GM18868 (cell line): ENCODE data around the gene TARBP1.
"Not testable (repeated sequence)": the region's sequence is repeated elsewhere in the genome, so short reads cannot be mapped to it uniquely, and the experiment has no call there.

ENCODE experiments used
- ATAC-seq: cut with Tn5 transposase; IDR thresholded peaks from one replicate; pipeline ENCODE4 v1.9.1; 2021; ENCODE audit warnings: mild to moderate bottlenecking, moderate library complexity; ENCODE audit not compliant: unreplicated experiment

Gene TARBP1, protein sequence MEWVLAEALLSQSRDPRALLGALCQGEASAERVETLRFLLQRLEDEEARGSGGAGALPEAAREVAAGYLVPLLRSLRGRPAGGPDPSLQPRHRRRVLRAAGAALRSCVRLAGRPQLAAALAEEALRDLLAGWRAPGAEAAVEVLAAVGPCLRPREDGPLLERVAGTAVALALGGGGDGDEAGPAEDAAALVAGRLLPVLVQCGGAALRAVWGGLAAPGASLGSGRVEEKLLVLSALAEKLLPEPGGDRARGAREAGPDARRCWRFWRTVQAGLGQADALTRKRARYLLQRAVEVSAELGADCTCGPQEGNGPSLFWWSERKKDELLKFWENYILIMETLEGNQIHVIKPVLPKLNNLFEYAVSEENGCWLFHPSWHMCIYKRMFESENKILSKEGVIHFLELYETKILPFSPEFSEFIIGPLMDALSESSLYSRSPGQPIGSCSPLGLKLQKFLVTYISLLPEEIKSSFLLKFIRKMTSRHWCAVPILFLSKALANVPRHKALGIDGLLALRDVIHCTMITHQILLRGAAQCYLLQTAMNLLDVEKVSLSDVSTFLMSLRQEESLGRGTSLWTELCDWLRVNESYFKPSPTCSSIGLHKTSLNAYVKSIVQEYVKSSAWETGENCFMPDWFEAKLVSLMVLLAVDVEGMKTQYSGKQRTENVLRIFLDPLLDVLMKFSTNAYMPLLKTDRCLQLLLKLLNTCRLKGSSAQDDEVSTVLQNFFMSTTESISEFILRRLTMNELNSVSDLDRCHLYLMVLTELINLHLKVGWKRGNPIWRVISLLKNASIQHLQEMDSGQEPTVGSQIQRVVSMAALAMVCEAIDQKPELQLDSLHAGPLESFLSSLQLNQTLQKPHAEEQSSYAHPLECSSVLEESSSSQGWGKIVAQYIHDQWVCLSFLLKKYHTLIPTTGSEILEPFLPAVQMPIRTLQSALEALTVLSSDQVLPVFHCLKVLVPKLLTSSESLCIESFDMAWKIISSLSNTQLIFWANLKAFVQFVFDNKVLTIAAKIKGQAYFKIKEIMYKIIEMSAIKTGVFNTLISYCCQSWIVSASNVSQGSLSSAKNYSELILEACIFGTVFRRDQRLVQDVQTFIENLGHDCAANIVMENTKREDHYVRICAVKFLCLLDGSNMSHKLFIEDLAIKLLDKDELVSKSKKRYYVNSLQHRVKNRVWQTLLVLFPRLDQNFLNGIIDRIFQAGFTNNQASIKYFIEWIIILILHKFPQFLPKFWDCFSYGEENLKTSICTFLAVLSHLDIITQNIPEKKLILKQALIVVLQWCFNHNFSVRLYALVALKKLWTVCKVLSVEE (N-terminal part only)

DNA sequence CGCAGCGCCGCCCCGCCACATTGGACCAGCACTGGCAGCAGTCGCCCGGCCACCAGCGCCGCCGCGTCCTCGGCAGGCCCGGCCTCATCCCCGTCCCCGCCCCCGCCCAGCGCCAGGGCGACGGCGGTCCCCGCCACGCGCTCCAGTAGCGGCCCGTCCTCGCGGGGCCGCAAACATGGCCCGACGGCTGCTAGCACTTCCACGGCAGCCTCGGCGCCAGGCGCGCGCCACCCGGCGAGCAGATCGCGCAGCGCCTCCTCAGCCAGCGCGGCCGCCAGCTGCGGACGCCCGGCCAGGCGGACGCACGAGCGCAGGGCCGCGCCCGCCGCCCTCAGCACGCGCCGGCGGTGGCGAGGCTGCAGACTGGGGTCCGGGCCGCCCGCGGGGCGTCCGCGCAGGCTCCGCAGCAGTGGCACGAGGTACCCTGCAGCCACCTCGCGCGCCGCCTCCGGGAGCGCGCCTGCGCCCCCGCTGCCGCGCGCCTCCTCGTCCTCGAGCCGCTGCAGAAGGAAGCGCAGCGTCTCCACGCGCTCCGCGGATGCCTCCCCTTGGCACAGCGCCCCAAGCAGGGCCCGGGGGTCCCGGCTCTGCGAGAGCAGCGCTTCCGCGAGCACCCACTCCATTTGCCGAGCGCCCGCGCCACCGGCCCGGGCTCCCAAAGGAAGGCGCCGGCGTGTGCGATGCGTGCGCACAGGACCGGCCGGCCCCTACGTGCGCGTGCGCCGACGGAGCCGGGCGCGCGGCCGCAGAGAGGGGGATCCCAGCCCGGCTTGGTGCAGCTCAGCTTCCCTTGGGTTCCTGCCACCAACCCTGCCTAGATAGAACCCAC lies at the start of gene TARBP1:
Gene TARBP1 (minus strand): TSS at position 699 of the 829 bp plus-strand sequence. CDS start 76 bp downstream, at position 623.
- peak; percentile 69 for ATAC-seq

DNA sequence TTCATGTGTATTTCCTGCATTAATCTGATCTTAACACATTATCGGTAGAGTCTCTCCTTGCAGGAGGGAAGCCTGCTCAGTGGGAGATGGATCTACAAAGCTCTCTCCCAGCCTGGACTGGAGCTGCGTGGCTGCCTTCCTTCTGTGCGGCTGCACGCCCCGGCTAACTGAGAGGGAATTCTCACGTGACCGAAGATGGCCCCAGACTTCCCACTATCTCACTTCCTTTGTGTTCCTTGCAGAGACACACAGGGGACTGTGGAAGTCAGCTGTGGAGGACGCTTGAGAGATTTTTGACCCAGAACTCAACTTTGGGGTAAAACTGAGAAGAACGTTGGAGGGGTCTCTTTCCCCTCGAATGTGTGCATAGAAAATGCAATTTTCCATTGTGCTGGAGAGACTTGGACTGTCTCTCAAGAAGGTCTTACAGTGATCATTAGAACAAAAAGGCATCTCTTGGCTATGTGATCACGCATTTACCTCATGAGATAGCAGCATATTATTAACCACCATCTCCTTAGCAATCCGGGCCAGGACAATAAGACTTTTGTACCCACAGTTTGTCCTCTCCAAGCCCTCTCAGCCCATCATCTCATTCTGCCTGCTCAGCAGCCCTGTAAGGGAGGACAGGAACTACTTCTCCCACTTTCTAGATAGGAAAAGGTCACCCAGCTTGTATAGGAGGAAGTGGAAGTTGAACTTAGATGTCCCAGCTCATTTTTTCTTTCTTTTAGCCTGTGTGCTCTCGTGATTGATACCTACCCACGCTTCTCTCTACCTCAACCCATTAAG lies 49.3 kb upstream of the TARBP1 start:
- ATAC-seq: no peak

DNA sequence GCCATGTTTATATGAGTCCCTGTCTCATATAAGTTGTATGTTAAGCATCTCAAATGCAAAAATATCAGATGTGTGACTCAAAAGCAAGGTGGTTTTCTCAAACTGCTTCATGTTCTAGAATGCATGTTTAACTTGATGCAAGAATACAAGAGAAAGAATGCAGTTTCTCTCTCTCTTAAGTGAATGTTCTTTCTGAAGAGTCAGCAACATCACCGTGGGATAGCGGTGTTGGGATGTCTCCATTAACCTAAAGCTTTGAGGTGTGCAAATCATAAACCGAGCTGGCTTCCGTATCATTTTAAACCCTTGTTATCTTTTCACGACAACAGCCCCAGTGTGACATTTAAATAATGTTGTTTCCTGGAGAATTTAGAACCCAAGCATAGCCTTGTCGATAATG lies 48.4 kb upstream of the TARBP1 start:
- no peak for ATAC-seq

DNA sequence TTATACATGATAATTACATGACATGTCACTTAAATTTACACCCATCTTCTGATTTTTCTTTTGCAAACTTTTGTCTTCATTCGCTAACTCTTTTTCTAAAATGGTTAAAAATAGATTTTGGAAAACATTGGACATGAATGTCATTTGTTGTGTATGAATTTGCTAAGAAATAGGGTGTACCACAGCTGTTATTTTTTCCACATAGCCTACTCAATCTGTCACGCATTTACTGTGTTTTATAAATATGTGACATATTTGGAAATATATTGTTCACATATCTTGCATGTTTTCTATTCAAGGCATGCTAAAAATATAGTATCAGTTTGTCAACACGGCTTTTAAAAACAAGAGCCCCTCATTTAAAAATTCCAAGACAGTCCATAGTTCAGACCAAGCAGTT lies 47.9 kb upstream of the TARBP1 start:
- no peak for ATAC-seq

DNA sequence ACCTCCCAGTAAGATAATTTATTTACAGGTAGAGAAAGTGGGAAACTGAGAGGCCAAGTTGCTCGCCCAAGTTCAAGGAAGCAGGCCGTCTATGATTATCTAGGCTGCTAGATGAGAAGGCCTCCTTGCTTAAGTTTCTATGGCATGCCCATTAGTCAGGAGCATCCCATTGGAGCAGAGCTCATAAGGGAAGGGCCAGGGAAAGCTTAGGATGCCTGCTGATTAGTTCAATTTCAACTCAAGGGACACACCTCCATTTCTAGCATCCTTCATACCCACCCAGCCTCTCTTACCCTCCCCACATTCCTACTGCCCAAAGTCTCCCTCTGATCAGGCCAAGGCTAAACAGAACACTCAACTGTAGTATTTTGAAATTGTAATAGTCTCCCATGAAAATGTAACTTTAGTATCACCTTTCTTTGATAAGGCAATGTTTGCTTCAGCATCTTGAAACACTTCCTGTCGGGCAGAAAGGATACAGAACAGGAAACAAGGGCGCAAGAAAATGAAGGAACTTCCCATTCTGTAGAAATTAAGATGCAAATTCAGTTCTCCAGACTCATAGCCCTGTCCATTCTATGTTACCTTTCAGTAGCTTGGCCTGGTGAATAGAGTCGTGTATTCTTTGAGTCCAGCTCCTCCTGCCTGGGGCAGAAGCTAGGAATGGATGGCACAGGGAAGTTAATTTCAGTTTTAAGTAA lies 46.3 kb upstream of the TARBP1 start:
- no peak for ATAC-seq

DNA sequence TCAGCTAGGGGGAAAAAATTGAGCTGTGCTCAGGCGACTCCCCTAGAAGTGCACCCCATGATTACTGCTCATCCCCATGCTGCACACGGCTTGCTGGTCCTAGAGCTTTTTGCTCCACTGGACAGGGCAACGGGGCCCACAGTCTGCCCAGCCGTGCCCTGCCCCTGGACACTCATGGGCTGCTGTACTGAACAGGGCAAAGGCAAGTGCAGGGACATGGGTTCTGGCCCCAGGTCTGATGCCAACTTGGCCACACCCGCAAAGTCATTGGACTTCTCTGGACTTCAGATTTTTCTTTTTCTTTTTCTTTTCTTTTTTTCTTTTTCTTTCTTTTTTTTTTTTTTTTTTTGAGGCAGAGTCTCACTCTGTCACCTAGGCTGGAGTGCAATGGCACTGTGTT lies 42.9 kb upstream of the TARBP1 start:
- ATAC-seq: no peak

DNA sequence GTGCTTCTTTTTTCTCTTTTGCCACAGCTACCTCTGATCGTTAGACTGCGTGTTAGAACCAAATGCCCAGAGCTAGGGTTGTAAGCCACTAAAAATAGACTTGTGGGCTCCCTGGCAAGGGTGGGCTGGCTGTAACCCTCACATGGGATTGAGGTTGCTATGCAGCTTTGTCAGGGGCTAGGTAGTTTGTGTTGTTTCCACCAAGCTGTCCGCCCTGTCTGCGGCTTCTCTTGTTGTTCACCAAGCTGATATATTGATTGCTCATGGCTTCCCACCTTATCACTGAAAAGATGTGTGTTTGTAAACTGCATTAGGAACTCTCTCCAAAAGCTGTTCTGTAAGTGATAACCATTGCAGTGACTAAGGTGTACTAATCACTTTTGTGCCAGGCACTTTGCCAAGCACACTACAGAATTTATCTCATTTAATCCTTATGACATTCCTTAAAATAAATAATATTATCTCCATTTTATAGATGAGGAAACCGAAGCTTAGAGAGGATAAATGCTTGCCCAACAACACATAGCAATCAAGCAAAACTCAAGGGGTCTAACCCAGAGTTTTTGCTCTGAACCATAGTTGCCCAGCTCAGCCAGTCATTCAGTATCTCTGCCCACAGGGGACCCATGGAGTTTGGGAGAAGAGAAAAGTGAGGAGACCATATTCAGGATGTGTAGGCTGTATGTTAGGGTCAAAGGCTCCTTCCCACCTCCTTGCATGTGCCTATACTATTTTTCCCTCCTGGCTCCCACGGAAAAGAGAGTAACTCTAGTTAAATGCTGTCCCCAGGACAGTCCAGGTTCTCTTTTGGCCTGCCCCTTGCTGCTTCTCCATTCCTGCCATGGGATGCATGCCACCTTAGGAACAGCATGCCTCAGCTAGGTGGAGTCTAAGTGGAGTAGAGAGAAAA lies 42.2 kb upstream of the TARBP1 start:
- ATAC-seq: no peak

DNA sequence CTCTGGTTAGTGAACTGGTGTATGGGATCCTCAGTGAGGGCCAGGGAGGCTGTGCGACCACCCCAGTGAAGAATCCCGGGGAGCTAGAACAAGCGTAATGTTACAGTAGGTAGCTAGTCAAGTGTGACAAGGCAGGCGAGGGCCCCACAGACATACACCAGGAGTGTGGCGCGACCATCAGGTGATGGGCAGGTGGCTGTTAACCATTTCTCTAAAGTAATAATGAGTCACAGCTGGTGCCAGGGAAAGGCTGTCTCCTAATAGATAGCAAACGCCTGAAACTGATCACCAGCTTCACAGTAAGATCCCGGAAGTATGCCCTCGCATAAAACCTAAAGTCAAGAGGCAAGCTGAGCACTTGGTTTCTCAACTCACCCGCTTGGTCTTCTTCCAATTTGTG lies 40.5 kb upstream of the TARBP1 start:
- no peak for ATAC-seq

DNA sequence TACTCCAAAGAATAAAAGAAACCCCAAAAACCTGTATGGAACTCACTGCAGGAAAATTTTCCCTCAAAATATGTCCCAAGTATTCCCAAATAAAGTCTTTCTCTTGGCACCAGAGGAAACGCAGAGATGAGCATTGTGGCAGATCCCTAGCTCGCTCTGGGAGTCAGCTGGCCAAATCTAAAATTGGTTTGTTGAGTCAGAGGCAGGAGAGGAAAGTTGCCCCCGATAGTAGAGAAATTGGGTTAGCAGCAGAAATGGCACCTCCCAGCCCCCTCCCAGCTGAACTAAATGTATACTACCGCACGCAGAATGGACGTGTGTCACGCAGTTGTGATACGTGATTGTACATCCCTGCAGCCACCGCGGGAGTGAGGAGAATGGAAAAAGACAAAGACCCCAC lies 39.9 kb upstream of the TARBP1 start:
- ATAC-seq: no peak

DNA sequence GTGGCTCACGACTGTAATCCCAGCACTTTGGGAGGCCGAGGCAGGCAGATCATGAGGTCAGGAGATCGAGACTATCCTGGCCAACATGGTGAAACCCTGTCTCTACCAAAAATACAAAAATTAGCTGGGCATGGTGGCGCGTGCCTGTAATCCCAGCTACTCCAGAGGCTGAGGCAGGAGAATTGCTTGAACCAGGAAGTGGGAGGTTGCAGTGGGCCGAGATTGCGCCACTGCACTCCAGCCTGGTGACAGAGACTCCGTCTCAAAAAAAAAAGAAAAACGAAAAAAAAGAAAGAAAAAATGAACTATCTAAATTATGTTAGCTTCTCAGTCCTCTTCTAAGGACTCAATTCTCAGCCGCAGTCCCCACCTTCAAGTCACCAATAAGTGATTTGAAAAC lies 39.1 kb upstream of the TARBP1 start:
- not testable (repeated sequence) for ATAC-seq

DNA sequence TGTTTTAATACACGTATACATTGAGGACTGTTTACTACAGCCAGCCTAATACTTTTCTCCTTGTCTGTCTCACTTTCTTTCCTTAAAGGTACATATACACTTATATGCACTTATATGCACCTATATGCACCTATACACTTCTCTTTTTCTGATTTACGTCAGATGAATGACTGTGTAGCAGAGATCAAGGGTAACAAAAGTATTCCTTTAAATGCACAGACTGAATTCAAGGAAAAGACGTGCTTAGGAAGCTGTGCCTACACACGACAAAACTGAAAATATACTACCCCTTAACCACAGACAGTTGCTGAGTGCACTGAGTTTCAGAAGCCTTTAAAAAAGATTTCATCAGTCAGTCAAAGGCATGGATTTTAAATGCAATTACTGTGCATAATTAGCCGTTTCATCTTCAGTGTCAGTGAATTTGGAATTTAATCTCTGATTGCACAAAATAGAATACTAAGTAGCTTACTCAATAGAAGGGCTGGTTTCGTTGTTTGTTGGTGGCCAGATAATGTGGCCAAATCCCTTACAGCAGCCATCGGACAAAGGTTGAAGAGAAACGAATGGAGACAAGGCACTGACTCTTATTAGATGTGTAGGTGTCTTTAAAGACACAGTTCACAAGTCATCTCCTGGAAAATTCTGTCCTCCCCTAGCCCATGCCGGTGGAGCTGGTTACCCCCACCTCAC lies 38.3 kb upstream of the TARBP1 start:
- no peak for ATAC-seq

DNA sequence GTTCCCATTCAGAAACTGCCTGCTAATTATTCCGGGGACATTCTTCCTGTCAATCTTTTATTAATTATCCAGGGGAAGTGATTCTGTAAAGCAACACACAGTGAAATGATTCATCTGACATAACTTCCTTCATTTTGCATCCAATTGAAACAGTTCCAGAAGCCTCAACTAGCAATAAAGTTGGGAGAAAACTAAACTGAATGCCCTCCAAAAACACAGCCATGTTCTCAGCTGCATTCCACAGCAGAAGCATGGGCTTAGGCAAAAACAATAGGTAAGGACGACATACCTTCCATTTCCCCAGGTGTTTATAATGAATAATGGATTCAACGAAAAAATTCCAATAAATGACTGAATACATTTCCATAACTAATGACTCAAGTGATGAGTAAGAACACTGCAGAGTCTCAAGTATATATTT lies 36.9 kb upstream of the TARBP1 start:
- no peak for ATAC-seq

DNA sequence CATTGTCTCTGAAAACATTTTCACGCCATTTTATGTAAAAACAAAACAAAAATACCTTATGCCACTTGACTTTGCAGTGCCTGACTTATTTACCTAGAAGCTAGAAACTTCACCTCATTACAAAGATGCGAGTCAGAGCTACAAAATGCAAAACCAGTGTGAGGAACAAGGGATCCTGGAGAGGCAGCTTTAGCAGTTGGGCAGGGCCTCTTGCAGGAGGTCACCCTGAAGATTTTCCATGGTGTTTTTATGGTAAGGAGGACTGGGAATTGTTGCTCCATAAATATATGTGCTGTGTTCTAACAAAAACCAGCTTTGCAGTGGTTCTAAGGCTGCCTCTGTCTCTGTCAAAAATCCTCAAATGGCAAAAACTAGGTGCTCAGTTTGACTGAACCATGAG lies 36.4 kb upstream of the TARBP1 start:
- no peak for ATAC-seq

DNA sequence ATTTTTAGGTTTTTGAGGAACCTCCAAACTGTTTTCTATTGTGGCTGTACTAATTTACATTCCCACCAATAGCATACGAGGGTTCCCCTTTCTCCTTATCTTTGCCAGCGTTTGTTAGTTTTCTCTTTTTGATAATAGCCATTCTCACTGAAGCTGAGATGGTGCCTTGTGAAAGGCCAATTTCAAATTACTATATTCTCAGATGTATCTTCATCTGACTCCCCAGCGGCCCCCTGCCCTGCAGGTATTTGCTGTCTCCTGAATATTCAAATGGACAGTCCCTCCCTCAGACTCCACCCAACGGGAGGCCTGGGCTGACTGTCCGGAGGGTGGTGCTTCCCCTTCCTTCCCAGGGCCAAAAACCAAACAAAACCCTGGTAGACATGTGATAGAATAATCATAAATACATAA lies 33.5 kb upstream of the TARBP1 start:
- ATAC-seq: no peak

DNA sequence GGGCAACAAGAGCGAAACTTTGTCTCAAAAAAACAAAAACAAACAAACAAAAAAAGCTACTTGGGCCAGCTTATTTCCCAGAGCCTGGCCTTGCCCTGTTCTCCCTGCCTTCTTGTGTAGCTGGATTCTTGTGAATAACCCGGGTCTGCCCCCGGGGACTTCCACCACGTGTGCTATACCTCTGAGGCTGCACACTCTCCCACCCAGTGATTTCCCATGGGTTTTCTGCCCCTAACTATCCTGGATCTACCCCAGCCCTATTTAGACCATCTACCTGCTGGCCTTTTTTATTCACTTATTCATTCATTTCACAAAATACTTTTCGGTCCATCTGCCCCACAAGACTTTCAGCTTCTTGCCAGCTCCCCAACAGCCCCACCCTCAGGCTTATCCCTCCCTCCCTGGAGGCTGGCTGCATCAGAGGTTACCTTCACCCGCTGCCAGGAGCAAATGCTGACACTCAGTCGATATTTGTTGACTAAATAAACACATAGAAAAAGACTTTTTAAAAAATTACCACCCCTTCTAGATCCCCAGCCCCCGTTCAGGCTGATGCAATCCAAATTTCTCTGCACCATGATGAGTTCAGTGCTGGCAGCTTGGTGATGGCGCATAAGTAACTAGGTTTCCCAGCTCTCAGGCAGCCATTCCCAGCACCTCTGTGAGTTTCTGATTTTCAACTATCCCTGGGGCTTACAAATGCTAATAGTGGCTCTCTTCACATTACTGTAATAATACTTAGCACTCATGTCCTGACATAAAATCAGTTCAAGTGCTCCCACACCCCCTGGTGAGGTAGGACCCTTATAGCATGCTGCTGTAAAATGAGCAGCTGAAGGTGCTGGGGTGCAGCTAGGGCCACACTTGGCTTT lies 30.7 kb upstream of the TARBP1 start:
- ATAC-seq: no peak
